HG03025 (cell line): Measurements from ENCODE around the gene RBM10.

Experiments
- ATAC-seq: cut with Tn5 transposase; IDR thresholded peaks from one replicate; pipeline ENCODE4 v1.9.1; 2021; ENCODE audit warnings: mild to moderate bottlenecking, moderate library complexity; ENCODE audit not compliant: unreplicated experiment, low FRiP score

Gene RBM10

GRCh38 chrX:47216393-47216925 lies 71.4 kb downstream of the RBM10 start:
- no peak for ATAC-seq

GRCh38 chrX:47217121-47217851 lies 72.3 kb downstream of the RBM10 start:
- no peak for ATAC-seq

GRCh38 chrX:47217852-47218279 lies 72.8 kb downstream of the RBM10 start:
- ATAC-seq: peak; percentile 82

- ATAC-seq: peak; percentile 39
These were observed 73.4 kb downstream of the RBM10 start, which contains the start of gene CDK16 for GRCh38 chrX:47218280-47218919. Gene CDK16 (plus strand): TSS chrX:47218681. CDS start chrX:47223558, 4,877 bp downstream.

GRCh38 chrX:47218920-47219815 lies 74.1 kb downstream of the RBM10 start:
- no peak for ATAC-seq

GRCh38 chrX:47221756-47222155 lies 76.7 kb downstream of the RBM10 start:
- ATAC-seq: no peak

GRCh38 chrX:47222751-47223350 lies 77.8 kb downstream of the RBM10 start:
- no peak for ATAC-seq

GRCh38 chrX:47223476-47224250 lies 78.6 kb downstream of the RBM10 start:
- ATAC-seq: no peak

GRCh38 chrX:47224266-47224895 lies 79.4 kb downstream of the RBM10 start:
- no peak for ATAC-seq

- ATAC-seq: no peak
These were observed 79.9 kb downstream of the RBM10 start for GRCh38 chrX:47224896-47225290.

- ATAC-seq: no peak
These were observed 81.0 kb downstream of the RBM10 start for GRCh38 chrX:47226071-47226470.

- no peak for ATAC-seq
These were observed 81.7 kb downstream of the RBM10 start for GRCh38 chrX:47226531-47227333.

GRCh38 chrX:47227334-47227583 lies 82.2 kb downstream of the RBM10 start:
- no peak for ATAC-seq

GRCh38 chrX:47228550-47229270 lies 83.7 kb downstream of the RBM10 start:
- ATAC-seq: no peak

GRCh38 chrX:47229427-47229826 lies 84.4 kb downstream of the RBM10 start:
- no peak for ATAC-seq

GRCh38 chrX:47230136-47230868 lies 85.3 kb downstream of the RBM10 start:
- no peak for ATAC-seq

- ATAC-seq: no peak
These were observed 86.1 kb downstream of the RBM10 start for GRCh38 chrX:47231167-47231566.
